GM12878 (cell line): ENCODE results near the gene ADAMTS3. TPM values are rescaled to one million over a fixed set of nuclear protein-coding genes. Genes with fewer than 3 reads are reported as not detected.

Source experiments
- ATAC-seq: fragments of 200-7000 bp; cut with Tn5 transposase; 3 replicates; pipeline ENCODE4 v1.9.1; 2020; ENCODE audit warnings: mild to moderate bottlenecking, moderate library complexity
- BruUV-seq: library from RNA; stranded (reverse); fragments of 400-500 nt; replicated peaks from 2 replicates; lab custom pipeline; 2021; lab: Mats Ljungman, UMichigan
- CTCF ChIA-PET: fragments of 300-600 bp; sonication (Branson Sonifier 250); formaldehyde crosslinking; extraction: SDS; loops from one replicate; lab custom pipeline; 2021; ENCODE audit warnings: inconsistent platforms; lab: Yijun Ruan, JAX
- POLR2A ChIA-PET: fragments of 350-600 bp; formaldehyde crosslinking; extraction: SDS; loops from one replicate; lab custom pipeline; 2021; ENCODE audit warnings: inconsistent platforms; lab: Charles Lee
- RAD21 ChIA-PET: fragments of 300-600 bp; sonication (Branson Sonifier 250); formaldehyde crosslinking; loops from one replicate; lab custom pipeline; 2023; ENCODE audit warnings: antibody characterized with exemption; ENCODE audit not compliant: unreplicated experiment; lab: Charles Lee
- SMC1A ChIA-PET: fragments of 300-600 bp; sonication (Branson Sonifier 250); formaldehyde crosslinking; loops from one replicate; lab custom pipeline; 2023; ENCODE audit not compliant: unreplicated experiment, uncharacterized antibody; lab: Charles Lee
- DNase-seq: peaks from one replicate; pipeline ENCODE4 v3.0.0-alpha.2; 2011; ENCODE audit warnings: low read depth, low spot score
- FAIRE-seq: peaks from 3 replicates; lab custom pipeline; 2011; peaks lifted over from hg19 to GRCh38; lab: Jason Lieb, UNC
- H2AFZ ChIP-seq: 2 replicates; pipeline ENCODE4 v1.6.0; 2011; ENCODE audit warnings: low read depth, low read length, control low read depth; ENCODE audit not compliant: control insufficient read depth
- H3K27ac ChIP-seq: 2 replicates; pipeline ENCODE4 v1.5.1; 2011; ENCODE audit warnings: control low read depth; ENCODE audit not compliant: control insufficient read depth, insufficient read depth
- H3K27me3 ChIP-seq, 2 experiments: replicated peaks in 1 of 2; 2 replicates each; pipeline versions ENCODE4 v1.6.0 to v1.6.1; 2011; ENCODE audit warnings: low read length in 1 of 2; ENCODE audit not compliant: control insufficient read depth in 2 of 2, insufficient read depth in 2 of 2
- H3K36me3 ChIP-seq, 2 experiments: 2 replicates each; pipeline ENCODE4 v1.5.1; 2011; ENCODE audit warnings: low read length in 1 of 2; ENCODE audit not compliant: control insufficient read depth in 2 of 2, insufficient read depth in 2 of 2
- H3K4me1 ChIP-seq: 2 replicates; pipeline ENCODE4 v1.6.1; 2011; ENCODE audit warnings: mild to moderate bottlenecking, low read length, moderate library complexity, mixed read lengths; ENCODE audit not compliant: control insufficient read depth, insufficient read depth
- H3K4me2 ChIP-seq: 2 replicates; pipeline ENCODE4 v1.6.0; 2011; ENCODE audit warnings: control low read depth; ENCODE audit not compliant: control insufficient read depth, insufficient read depth
- H3K4me3 ChIP-seq: fragments of 200-600 bp; sonication (generic); 2 replicates; pipeline ENCODE4 v1.5.1; 2016
- H3K79me2 ChIP-seq: 2 replicates; pipeline ENCODE4 v1.6.0; 2011; ENCODE audit warnings: low read length; ENCODE audit not compliant: control insufficient read depth, insufficient read depth
- H3K9ac ChIP-seq: 2 replicates; pipeline ENCODE4 v1.8.0; 2011; ENCODE audit warnings: low read length, control low read depth, mixed read lengths; ENCODE audit not compliant: control insufficient read depth, insufficient read depth
- H3K9me3 ChIP-seq: replicated peaks from 3 replicates; pipeline ENCODE4 v1.5.1; 2011; ENCODE audit warnings: mild to moderate bottlenecking, low read length; ENCODE audit not compliant: control insufficient read depth, insufficient read depth
- H4K20me1 ChIP-seq: 2 replicates; pipeline ENCODE4 v1.6.0; 2011; ENCODE audit not compliant: control insufficient read depth, insufficient read depth
- BHLHE40 ChIP-seq, 2 experiments: fragments of 450-650 bp in 1 of 2; IDR thresholded peaks; 2 replicates each; pipeline ENCODE4 v1.6.1; 2011 to 2017; ENCODE audit warnings: low read depth in 2 of 2, borderline replicate concordance in 1 of 2, improper control_type of control experiment in 1 of 2, low read length in 1 of 2, mild to moderate bottlenecking in 1 of 2
- BRCA1 ChIP-seq: IDR thresholded peaks from 2 replicates; pipeline ENCODE4 v1.6.1; 2011; ENCODE audit warnings: low read depth, low read length, improper control_type of control experiment
- CUX1 ChIP-seq: IDR thresholded peaks from 2 replicates; pipeline ENCODE4 v1.6.1; 2012; ENCODE audit warnings: improper control_type of control experiment, low read depth, low read length; ENCODE audit not compliant: insufficient replicate concordance
- EGR1 ChIP-seq, 2 experiments: IDR thresholded peaks; 1 replicate in 1 of 2; 2 replicates in 1 of 2; pipeline ENCODE4 v1.6.1; 2011 to 2012; ENCODE audit warnings: low read depth in 2 of 2, low read length in 2 of 2, borderline replicate concordance in 1 of 2, mild to moderate bottlenecking in 1 of 2, moderate library complexity in 1 of 2
- MYB ChIP-seq: fragments of 150-350 bp; IDR thresholded peaks from 2 replicates; pipeline ENCODE4 v1.6.1; 2014; ENCODE audit warnings: mild to moderate bottlenecking, low read depth, low read length, borderline replicate concordance
- SP1 ChIP-seq: IDR thresholded peaks from one replicate; pipeline ENCODE4 v1.6.1; 2011; ENCODE audit warnings: low read depth, low read length
- TARDBP ChIP-seq: IDR thresholded peaks from 2 replicates; pipeline ENCODE4 v1.6.1; 2016; ENCODE audit warnings: borderline replicate concordance
- WRNIP1 ChIP-seq: IDR thresholded peaks from 2 replicates; pipeline ENCODE4 v1.6.1; 2011; ENCODE audit warnings: low read depth, low read length, improper control_type of control experiment, borderline replicate concordance
- ZBED1 ChIP-seq: IDR thresholded peaks from 2 replicates; pipeline ENCODE4 v1.6.1; 2016; ENCODE audit warnings: borderline replicate concordance
- WGBS: methylation state at CpG from one replicate; pipeline ENCODE4 v1.1.6; 2016; ENCODE audit warnings: low lambda C conversion rate; ENCODE audit not compliant: insufficient replicate concordance, insufficient coverage; ENCODE audit errors: missing lambda C conversion rate; 5-methylcytosine and 5-hydroxymethylcytosine counted together
- in situ Hi-C: fragments of 300-500 bp; cut with MboI; formaldehyde crosslinking; loops from 9 replicates; pipeline ENCODE4 v1.14.3; 2018; ENCODE audit warnings: mixed read lengths
- intact Hi-C: fragments of 100-400 bp; cut with micrococcal nuclease; formaldehyde crosslinking; loops from one replicate; pipeline ENCODE4 v1.14.2; 2022; ENCODE audit not compliant: unreplicated experiment
- polyA plus RNA-seq, 11 experiments: library from polyadenylated mRNA; depleted of rRNA in 4 of 11; unstranded in 6 of 11; stranded (reverse) in 5 of 11; fragments of >200 nt; fragmentation: Nextera tagmentation in 4 of 11; fragmentation: Illumina TruSeq in 1 of 11; extraction: Ambion mirVana in 4 of 11; extraction: Trizol in 1 of 11; gene quantifications; 1 replicate in 1 of 11; 2 replicates in 10 of 11; pipeline versions ENCODE4 v1.2.1 to v1.2.3, GENCODE V29; 2011 to 2016; ENCODE audit warnings: inconsistent platforms in 2 of 11, missing spikeins in 2 of 11, low read depth in 1 of 11
- total RNA-seq, 4 experiments: library from RNA; depleted of rRNA in 3 of 4; stranded (reverse); fragments of >200 nt in 3 of 4; fragmentation: Illumina TruSeq in 1 of 4; extraction: Trizol in 1 of 4; gene quantifications; 2 replicates each; pipeline versions ENCODE4 v1.2.1 to v1.2.3, GENCODE V29; 2013 to 2021
- TF ChIP-seq, protein P1 (sequence below): fragments of 150-350 bp; IDR thresholded peaks from 2 replicates; pipeline ENCODE4 v1.6.1; 2016; ENCODE audit warnings: low read depth, low read length

The ADAMTS3 gene
- total and polyA plus RNA-seq, 10 of the 15 experiments (the other 5 are each of a cell fraction or from before 2014, with no cell fraction given), result under 0.01 to 0.07 (median 0.02) TPM; not detected in 6

DNA sequence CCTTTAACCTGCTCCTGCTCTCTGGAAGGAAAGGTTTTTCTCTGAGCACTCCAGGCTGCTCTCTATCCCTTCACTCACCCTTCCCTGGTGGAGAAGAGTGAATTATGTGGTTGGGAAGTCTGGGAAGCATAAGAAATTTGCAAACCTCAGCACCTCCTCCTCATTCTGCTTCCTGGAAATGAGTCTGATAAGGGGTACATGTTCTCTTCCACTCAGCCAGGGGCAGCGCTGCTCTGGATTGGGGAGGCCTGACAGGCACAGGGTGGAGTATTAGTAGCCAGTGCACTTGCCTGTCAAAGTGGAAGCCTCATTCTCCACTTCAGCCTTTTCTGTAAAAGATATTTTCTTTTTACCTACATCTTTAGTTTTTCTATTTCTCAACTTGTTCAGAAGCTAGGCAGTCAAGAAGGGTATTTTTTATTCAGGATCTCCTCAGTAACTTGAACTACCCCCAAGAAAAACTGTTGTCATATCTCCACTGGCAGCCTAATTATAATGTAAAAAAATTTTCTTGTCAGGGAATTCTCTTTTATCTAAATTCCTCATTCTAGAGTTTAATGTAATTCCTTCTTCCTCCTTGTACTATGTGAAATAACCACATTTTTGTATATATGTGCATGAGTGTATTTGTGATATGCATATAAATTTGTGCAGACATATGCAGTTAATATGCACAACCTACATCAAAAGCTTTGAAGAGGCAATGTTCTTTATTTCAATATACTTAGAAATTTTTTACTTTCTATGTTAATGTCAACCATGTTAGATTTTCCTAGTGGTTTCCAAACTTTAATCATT lies 15.3 kb downstream of the ADAMTS3 start (continued):
- TF ChIP-seq, protein P1, sequence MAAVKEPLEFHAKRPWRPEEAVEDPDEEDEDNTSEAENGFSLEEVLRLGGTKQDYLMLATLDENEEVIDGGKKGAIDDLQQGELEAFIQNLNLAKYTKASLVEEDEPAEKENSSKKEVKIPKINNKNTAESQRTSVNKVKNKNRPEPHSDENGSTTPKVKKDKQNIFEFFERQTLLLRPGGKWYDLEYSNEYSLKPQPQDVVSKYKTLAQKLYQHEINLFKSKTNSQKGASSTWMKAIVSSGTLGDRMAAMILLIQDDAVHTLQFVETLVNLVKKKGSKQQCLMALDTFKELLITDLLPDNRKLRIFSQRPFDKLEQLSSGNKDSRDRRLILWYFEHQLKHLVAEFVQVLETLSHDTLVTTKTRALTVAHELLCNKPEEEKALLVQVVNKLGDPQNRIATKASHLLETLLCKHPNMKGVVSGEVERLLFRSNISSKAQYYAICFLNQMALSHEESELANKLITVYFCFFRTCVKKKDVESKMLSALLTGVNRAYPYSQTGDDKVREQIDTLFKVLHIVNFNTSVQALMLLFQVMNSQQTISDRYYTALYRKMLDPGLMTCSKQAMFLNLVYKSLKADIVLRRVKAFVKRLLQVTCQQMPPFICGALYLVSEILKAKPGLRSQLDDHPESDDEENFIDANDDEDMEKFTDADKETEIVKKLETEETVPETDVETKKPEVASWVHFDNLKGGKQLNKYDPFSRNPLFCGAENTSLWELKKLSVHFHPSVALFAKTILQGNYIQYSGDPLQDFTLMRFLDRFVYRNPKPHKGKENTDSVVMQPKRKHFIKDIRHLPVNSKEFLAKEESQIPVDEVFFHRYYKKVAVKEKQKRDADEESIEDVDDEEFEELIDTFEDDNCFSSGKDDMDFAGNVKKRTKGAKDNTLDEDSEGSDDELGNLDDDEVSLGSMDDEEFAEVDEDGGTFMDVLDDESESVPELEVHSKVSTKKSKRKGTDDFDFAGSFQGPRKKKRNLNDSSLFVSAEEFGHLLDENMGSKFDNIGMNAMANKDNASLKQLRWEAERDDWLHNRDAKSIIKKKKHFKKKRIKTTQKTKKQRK, result no peak
- no peak for TF ChIP-seq ZBED1
- TF ChIP-seq, all 136 proteins: peak for 0

DNA sequence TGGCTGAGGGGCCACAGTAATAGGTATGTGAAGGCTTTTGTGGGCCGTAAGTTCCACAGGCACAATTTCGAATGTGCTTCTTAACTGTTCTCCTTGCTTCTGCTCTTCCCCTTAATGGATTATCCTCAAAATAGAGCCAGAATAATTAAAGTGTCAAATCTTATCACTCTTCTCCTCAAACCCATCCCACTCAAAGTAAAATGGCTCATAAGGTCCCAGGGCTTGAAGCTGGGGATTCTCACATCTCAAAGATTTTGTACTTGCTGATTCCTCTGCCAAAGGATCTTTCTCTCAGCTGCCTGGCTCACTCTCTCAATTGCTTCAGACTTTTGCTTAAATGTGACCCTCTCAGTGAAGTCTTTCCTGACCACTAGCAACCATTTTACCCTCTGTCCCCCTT lies 16.6 kb downstream of the ADAMTS3 start:
- no peaks in the 10 kb centered on the region for H3K27me3 ChIP-seq
- H3K4me2 ChIP-seq, result no peak overlapping the region
- ChIA-PET POLR2A (no interaction called here), CTCF (no interaction called here), SMC1A (no interaction called here), RAD21 (no interaction called here)
- WGBS, result 50% methylated on average over 2 of the region's 2 CpGs
- in situ Hi-C loops (no loop called here), intact Hi-C loops (no loop called here)
- no peak for DNase-seq
- no peak overlapping the region for H3K27ac ChIP-seq
- H3K9ac ChIP-seq, result no peak overlapping the region
- H3K79me2 ChIP-seq, result no peaks in the 10 kb centered on the region
- FAIRE-seq, result no peak
- no TSS peak for BruUV-seq
- no peak for ATAC-seq
- H3K4me1 ChIP-seq, result no peaks in the 10 kb centered on the region
- H4K20me1 ChIP-seq, result no peaks in the 10 kb centered on the region
- no peaks in the 10 kb centered on the region for H3K36me3 ChIP-seq
- no peak overlapping the region for H3K4me3 ChIP-seq
- H3K9me3 ChIP-seq, result no peaks in the 10 kb centered on the region
- no peak overlapping the region for H2AFZ ChIP-seq
- TF ChIP-seq TARDBP, result no peak
- TF ChIP-seq WRNIP1, result no peak
- no peak for TF ChIP-seq BHLHE40 (IDR thresholded peaks at IDR 0.05; ENCODE audit: borderline replicate concordance in 1 of 2, low read depth in 2 of 2, low read length in 1 of 2)
- TF ChIP-seq EGR1 (IDR thresholded peaks at IDR 0.05; ENCODE audit: borderline replicate concordance in 1 of 2, low read depth in 2 of 2, low read length in 2 of 2), result no peak
- no peak for TF ChIP-seq SP1
- no peak for TF ChIP-seq BRCA1
- TF ChIP-seq MYB, result no peak
- TF ChIP-seq CUX1, result no peak
